Head of caudate nucleus (tissue), 42 donors: Measurements from ENCODE around the gene TGM2.

Experiments
- DNase-seq, 42 donors: peaks; one replicate each; pipeline versions ENCODE4 v3.0.0 to v3.0.0-alpha.2; 2020 to 2021; ENCODE audit warnings: mixed read lengths in 7 of 42
- intact Hi-C: fragments of 100-400 bp; cut with DNase I; formaldehyde crosslinking; loops from one replicate; pipeline ENCODE4 v1.15.0; 2022

Gene TGM2

GRCh38 chr20:38166703-38167233 lies 1.7 kb upstream of the TGM2 start:
- DNase-seq = no peak
- intact Hi-C loops = no loop called here

- intact Hi-C loops = no loop called here
- DNase-seq = no peak
Measured at GRCh38 chr20:38165966-38166702, 1.1 kb upstream of the TGM2 start.

- intact Hi-C loops = no loop called here
- DNase-seq = no peak
Measured at GRCh38 chr20:38164624-38165088, 414 bp downstream of the TGM2 start.

- intact Hi-C loops = no loop called here
Measured at GRCh38 chr20:38164069-38164468, 1.0 kb downstream of the TGM2 start.

GRCh38 chr20:38162878-38163875 lies 1.9 kb downstream of the TGM2 start:
- no peak for DNase-seq
- intact Hi-C loops = no loop called here

More at GRCh38 chr20:38164069-38164468, 1.0 kb downstream of the TGM2 start:
- no peak for DNase-seq

GRCh38 chr20:38162149-38162548 lies 2.9 kb downstream of the TGM2 start:
- DNase-seq = no peak
- intact Hi-C loops = no loop called here

GRCh38 chr20:38161412-38161774 lies 3.7 kb downstream of the TGM2 start:
- DNase-seq = no peak
- intact Hi-C loops = no loop called here

GRCh38 chr20:38159957-38160756 lies 4.9 kb downstream of the TGM2 start:
- intact Hi-C loops = no loop called here

GRCh38 chr20:38159566-38159956 lies 5.5 kb downstream of the TGM2 start:
- DNase-seq = no peak
- intact Hi-C loops = no loop called here

More at GRCh38 chr20:38159957-38160756, 4.9 kb downstream of the TGM2 start:
- no peak for DNase-seq

GRCh38 chr20:38158701-38159351 lies 6.2 kb downstream of the TGM2 start:
- DNase-seq = no peak
- intact Hi-C loops = no loop called here

- no peak for DNase-seq
Measured at GRCh38 chr20:38157635-38158495, 7.2 kb downstream of the TGM2 start.

GRCh38 chr20:38156888-38157634 lies 8.0 kb downstream of the TGM2 start:
- intact Hi-C loops = no loop called here
- no peak for DNase-seq

More at GRCh38 chr20:38157635-38158495, 7.2 kb downstream of the TGM2 start:
- intact Hi-C loops = no loop called here

GRCh38 chr20:38156280-38156679 lies 8.8 kb downstream of the TGM2 start:
- intact Hi-C loops = no loop called here
- no peak for DNase-seq

GRCh38 chr20:38155811-38156210 lies 9.3 kb downstream of the TGM2 start:
- no peak for DNase-seq
- intact Hi-C loops = no loop called here

- intact Hi-C loops = no loop called here
Measured at GRCh38 chr20:38153401-38153800, 11.7 kb downstream of the TGM2 start.

GRCh38 chr20:38152621-38153221 lies 12.3 kb downstream of the TGM2 start:
- intact Hi-C loops = no loop called here
- DNase-seq = peak in 20 of 42 donors; percentile 6 to 69 (median 34)

More at GRCh38 chr20:38153401-38153800, 11.7 kb downstream of the TGM2 start:
- no peak for DNase-seq
